CD14-positive monocyte (primary cell): ENCODE results near the gene CACNA2D1. TPM values are rescaled to one million over a fixed set of nuclear protein-coding genes. Genes with fewer than 3 reads are reported as not detected.

Experiments
- DNase-seq, 3 donors: peaks; one replicate each; pipeline ENCODE4 v3.0.0-alpha.2; 2011 to 2022
- H2AFZ ChIP-seq: 2 replicates; pipeline ENCODE4 v1.6.0; 2012; ENCODE audit warnings: mild to moderate bottlenecking, low read depth, low read length, inconsistent platforms; ENCODE audit not compliant: insufficient read depth, poor library complexity, severe bottlenecking
- H3K27ac ChIP-seq, 2 donors: 1 replicate in 1 of 2; 2 replicates in 1 of 2; pipeline ENCODE4 v1.5.1; 2012 to 2013; ENCODE audit warnings: low read length in 2 of 2, control low read depth in 1 of 2, inconsistent platforms in 1 of 2, low read depth in 1 of 2, mild to moderate bottlenecking in 1 of 2
- H3K27me3 ChIP-seq, 2 donors: one replicate each; pipeline versions ENCODE4 v1.6.0 to v1.6.1; 2011 to 2013; ENCODE audit warnings: low read length in 2 of 2; ENCODE audit not compliant: control insufficient read depth in 2 of 2, insufficient read depth in 2 of 2
- H3K36me3 ChIP-seq, 2 donors: replicated peaks in 1 of 2; 1 replicate in 1 of 2; 2 replicates in 1 of 2; pipeline versions ENCODE4 v1.5.1 to v1.6.1; 2012 to 2013; ENCODE audit warnings: low read length in 2 of 2, control low read depth in 1 of 2, inconsistent platforms in 1 of 2, mild to moderate bottlenecking in 1 of 2; ENCODE audit not compliant: insufficient read depth in 2 of 2, control insufficient read depth in 1 of 2
- H3K4me1 ChIP-seq, 2 donors: 1 replicate in 1 of 2; 2 replicates in 1 of 2; pipeline versions ENCODE4 v1.5.1 to v1.6.1; 2012 to 2013; ENCODE audit warnings: low read length in 2 of 2, control low read depth in 1 of 2, inconsistent platforms in 1 of 2, mild to moderate bottlenecking in 1 of 2, moderate library complexity in 1 of 2; ENCODE audit not compliant: insufficient read depth in 2 of 2, control insufficient read depth in 1 of 2
- H3K4me2 ChIP-seq: replicated peaks from 2 replicates; pipeline ENCODE3; 2012; ENCODE audit warnings: low read length, moderate library complexity, mild to moderate bottlenecking; ENCODE audit not compliant: poor library complexity, severe bottlenecking; ENCODE audit errors: extremely low read depth
- H3K4me3 ChIP-seq, 3 experiments: fragments of 200-600 bp in 1 of 3; sonication (generic) in 1 of 3; replicated peaks in 1 of 3; 1 replicate in 2 of 3; 2 replicates in 1 of 3; pipeline ENCODE4 v1.5.1; 2011 to 2013; ENCODE audit warnings: low read length in 3 of 3, mild to moderate bottlenecking in 3 of 3, control low read depth in 2 of 3, low read depth in 2 of 3, inconsistent platforms in 1 of 3, moderate library complexity in 1 of 3
- H3K79me2 ChIP-seq: 2 replicates; pipeline ENCODE4 v1.6.0; 2012; ENCODE audit warnings: mild to moderate bottlenecking, control low read depth, inconsistent platforms, low read length, moderate library complexity; ENCODE audit not compliant: insufficient read depth
- H3K9ac ChIP-seq: 2 replicates; pipeline ENCODE4 v1.6.0; 2017; ENCODE audit warnings: low read length, mild to moderate bottlenecking; ENCODE audit not compliant: insufficient read depth, poor library complexity, severe bottlenecking
- H3K9me3 ChIP-seq, 2 donors: replicated peaks in 1 of 2; 1 replicate in 1 of 2; 2 replicates in 1 of 2; pipeline versions ENCODE4 v1.5.1 to v1.6.1; 2012 to 2013; ENCODE audit warnings: low read length in 2 of 2, control low read depth in 1 of 2; ENCODE audit not compliant: control insufficient read depth in 1 of 2, insufficient read depth in 1 of 2
- H4K20me1 ChIP-seq: 2 replicates; pipeline ENCODE4 v1.6.0; 2012; ENCODE audit warnings: mild to moderate bottlenecking, low read length, control low read depth, moderate library complexity; ENCODE audit not compliant: insufficient read depth
- H3K27ac Mint-ChIP-seq, 7 donors: one replicate each; pipeline ENCODE4 v1.8.0; 2020; ENCODE audit warnings: mild to moderate bottlenecking in 7 of 7, mixed read lengths in 7 of 7, moderate library complexity in 6 of 7, inconsistent platforms in 2 of 7
- H3K27me3 Mint-ChIP-seq, 3 donors: one replicate each; pipeline ENCODE4 v1.8.0; 2021 to 2022; ENCODE audit warnings: low read depth in 3 of 3, mild to moderate bottlenecking in 3 of 3, mixed read lengths in 3 of 3, moderate library complexity in 3 of 3, inconsistent platforms in 1 of 3
- H3K36me3 Mint-ChIP-seq, 2 donors: one replicate each; pipeline ENCODE4 v1.8.0; 2020; ENCODE audit warnings: mixed read lengths in 2 of 2, inconsistent platforms in 1 of 2, mild to moderate bottlenecking in 1 of 2
- H3K4me1 Mint-ChIP-seq: one replicate; pipeline ENCODE4 v1.8.0; 2020; ENCODE audit warnings: mild to moderate bottlenecking, mixed read lengths
- H3K4me3 Mint-ChIP-seq, 2 donors: one replicate each; pipeline ENCODE4 v1.8.0; 2020; ENCODE audit warnings: mild to moderate bottlenecking in 2 of 2, mixed read lengths in 2 of 2, moderate library complexity in 1 of 2
- H3K9me3 Mint-ChIP-seq, 7 donors: one replicate each; pipeline ENCODE4 v1.8.0; 2020 to 2022; ENCODE audit warnings: mixed read lengths in 7 of 7, mild to moderate bottlenecking in 6 of 7, moderate library complexity in 6 of 7, inconsistent platforms in 2 of 7
- CTCF ChIP-seq: fragments of 200-600 bp; IDR thresholded peaks from one replicate; pipeline ENCODE4 v1.8.0; 2022; ENCODE audit warnings: antibody characterized with exemption, mild to moderate bottlenecking
- WGBS: methylation state at CpG from one replicate; pipeline ENCODE4 v1.1.5; 2013; ENCODE audit warnings: missing lambda C conversion rate; ENCODE audit not compliant: insufficient coverage; 5-methylcytosine and 5-hydroxymethylcytosine counted together
- intact Hi-C, 2 donors: fragments of 100-400 bp; cut with micrococcal nuclease; formaldehyde crosslinking; loops; one replicate each; pipeline versions ENCODE4 v1.15.0 to v1.15.1; 2023
- polyA plus RNA-seq, 3 donors: library from polyadenylated mRNA; depleted of rRNA in 1 of 3; unstranded in 2 of 3; stranded (reverse) in 1 of 3; fragments of 300-500 nt in 2 of 3; fragments of >200 nt in 1 of 3; fragmentation: Illumina TruSeq in 2 of 3; gene quantifications; 1 replicate in 2 of 3; 2 replicates in 1 of 3; pipeline ENCODE4 v1.2.3, GENCODE V29; 2012 to 2021

The CACNA2D1 gene
- polyA plus RNA-seq, 3 donors, result 0.02 TPM; not detected in 2

DNA sequence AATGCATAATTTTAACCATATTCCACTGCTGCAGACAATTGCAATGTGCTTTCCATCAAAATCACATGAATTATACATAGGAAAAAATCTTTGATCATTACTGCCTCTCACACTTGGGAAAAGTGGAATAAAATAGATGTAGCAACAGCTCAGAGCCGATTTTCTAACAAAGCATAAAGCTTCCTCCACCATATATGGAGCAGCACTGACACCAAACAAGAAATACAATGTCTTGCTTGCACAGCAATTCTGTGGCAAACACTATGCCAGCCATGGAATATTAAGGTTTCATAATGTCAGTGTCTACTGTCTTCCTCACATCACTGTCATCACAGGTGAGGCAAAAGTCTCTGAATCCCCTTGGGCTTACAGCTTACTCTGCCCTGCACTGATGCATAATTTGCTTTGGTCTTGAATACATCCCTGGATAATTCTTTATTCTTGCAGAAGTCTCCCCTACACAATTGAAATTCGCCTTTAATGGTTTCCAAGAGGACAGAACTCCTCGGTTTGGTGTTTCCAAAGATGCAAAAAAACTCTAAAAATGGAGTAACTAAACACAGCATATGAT, 198.5 kb downstream of the CACNA2D1 start:
- no peaks in the 10 kb centered on the region for H3K4me1 Mint-ChIP-seq
- H2AFZ ChIP-seq, result no peak overlapping the region

DNA sequence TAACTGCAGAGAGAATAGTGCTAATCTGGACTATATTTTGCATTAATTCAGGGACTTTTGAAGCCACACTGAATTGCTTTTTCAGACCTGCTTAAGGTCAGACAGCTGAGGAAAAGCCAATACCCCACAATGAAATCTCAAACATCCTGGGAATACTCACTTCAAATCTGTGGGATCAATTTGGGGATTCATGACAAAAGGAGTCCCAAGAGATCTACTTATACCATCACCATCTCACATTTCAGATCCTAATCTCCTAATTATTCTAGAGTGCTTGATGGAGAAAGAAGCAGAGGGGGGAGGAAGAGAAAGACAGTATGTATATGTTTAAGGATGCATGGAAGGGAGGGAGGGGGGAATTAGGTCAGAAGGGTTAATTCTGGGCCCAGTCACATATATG, 202.2 kb downstream of the CACNA2D1 start:
- Histone ChIP-seq H3K9me3 (no peaks in the 10 kb centered on the region), H3K9ac (no peak overlapping the region), H3K4me2 (no peak overlapping the region), H3K27ac (no peak overlapping the region), H3K36me3 (no peaks in the 10 kb centered on the region), H2AFZ (no peak overlapping the region), H3K79me2 (no peaks in the 10 kb centered on the region), H3K27me3 (no peaks in the 10 kb centered on the region), H3K4me1 (no peaks in the 10 kb centered on the region), H3K4me3 (no peak overlapping the region), H4K20me1 (no peaks in the 10 kb centered on the region)
- H3K4me3 Mint-ChIP-seq, result no peak overlapping the region
- no peaks in the 10 kb centered on the region for H3K4me1 Mint-ChIP-seq
- intact Hi-C loops, result no loop called here
- H3K27me3 Mint-ChIP-seq, result peaks cover 0 to 1% (median 0%) of the 10 kb centered on the region in 3 donors
- no peaks in the 10 kb centered on the region for H3K9me3 Mint-ChIP-seq
- H3K36me3 Mint-ChIP-seq, result no peaks in the 10 kb centered on the region
- DNase-seq, result no peak
- no peak for TF ChIP-seq CTCF
- H3K27ac Mint-ChIP-seq, result no peak overlapping the region

More for the DNA sequence above, 198.5 kb downstream of the CACNA2D1 start:
- no peak overlapping the region for H3K4me3 ChIP-seq
- no peak for TF ChIP-seq CTCF
- intact Hi-C loops, result no loop called here
- H3K9ac ChIP-seq, result no peak overlapping the region
- no peak for DNase-seq
- H3K36me3 ChIP-seq, result no peaks in the 10 kb centered on the region
- no peak overlapping the region for H3K27ac ChIP-seq
- Mint-ChIP-seq H3K9me3 (no peaks in the 10 kb centered on the region), H3K27me3 (peaks cover 2 to 3% (median 2%) of the 10 kb centered on the region in 3 donors), H3K27ac (no peak overlapping the region), H3K36me3 (no peaks in the 10 kb centered on the region), H3K4me3 (no peak overlapping the region)
- no peaks in the 10 kb centered on the region for H3K79me2 ChIP-seq
- H3K4me2 ChIP-seq, result no peak overlapping the region
- H3K9me3 ChIP-seq, result no peaks in the 10 kb centered on the region
- H4K20me1 ChIP-seq, result no peaks in the 10 kb centered on the region
- WGBS, result no CpG with 5 or more reads among the region's 3 CpGs
- no peaks in the 10 kb centered on the region for H3K4me1 ChIP-seq
- no peaks in the 10 kb centered on the region for H3K27me3 ChIP-seq
